GM12891 (cell line): Measurements from ENCODE around the gene AP2A1.

Experiments used
- DNase-seq: peaks from one replicate; pipeline ENCODE4 v3.0.0; 2011; ENCODE audit warnings: low spot score; ENCODE audit not compliant: insufficient read length
- FAIRE-seq: peaks from 2 replicates; lab custom pipeline; 2011; peaks lifted over from hg19 to GRCh38; lab: Jason Lieb, UNC
- PAX5 ChIP-seq: IDR thresholded peaks from 2 replicates; pipeline ENCODE4 v1.6.1; 2011; ENCODE audit warnings: low read length, moderate library complexity, mild to moderate bottlenecking; ENCODE audit not compliant: insufficient read depth, severe bottlenecking
- POLR2A ChIP-seq: IDR thresholded peaks from 2 replicates; pipeline ENCODE4 v1.6.1; 2011; ENCODE audit warnings: low read depth, low read length, control low read depth
- POLR2AphosphoS5 ChIP-seq: IDR thresholded peaks from 2 replicates; pipeline ENCODE4 v1.6.1; 2011; ENCODE audit warnings: low read depth, low read length, control low read depth
- POU2F2 ChIP-seq: IDR thresholded peaks from 2 replicates; pipeline ENCODE4 v1.6.1; 2011; ENCODE audit warnings: low read depth, mild to moderate bottlenecking, control low read depth, low read length, moderate library complexity
- SPI1 ChIP-seq: IDR thresholded peaks from 2 replicates; pipeline ENCODE4 v1.6.1; 2011; ENCODE audit warnings: low read depth, low read length, control low read depth
- TAF1 ChIP-seq: IDR thresholded peaks from 2 replicates; pipeline ENCODE4 v1.6.1; 2011; ENCODE audit warnings: low read depth, low read length, control low read depth

Gene AP2A1

DNA sequence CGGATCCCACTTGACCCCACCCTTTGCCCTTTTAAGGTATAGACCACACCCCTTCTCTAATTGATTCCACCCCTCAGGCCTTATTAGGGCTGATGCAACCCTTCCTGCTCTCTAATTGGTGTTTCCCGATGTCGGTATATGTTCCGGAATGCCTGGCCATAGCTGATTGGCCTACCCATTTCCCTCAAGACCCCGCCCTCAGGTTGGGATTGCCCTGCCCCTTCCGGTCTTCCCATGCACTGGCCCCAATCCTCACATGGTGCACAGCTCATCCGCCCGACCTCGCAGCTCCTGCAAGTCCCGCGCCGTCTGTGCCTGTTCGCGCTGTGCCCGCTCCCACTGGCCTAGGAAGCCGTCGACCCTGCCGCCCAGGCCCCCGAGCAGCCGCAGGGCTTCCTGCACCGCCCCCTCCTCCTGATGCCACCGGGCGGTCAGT lies 21.8 kb upstream of the AP2A1 start:
- FAIRE-seq (no peak), DNase-seq (no peak)
- TF ChIP-seq TAF1, result no peak
- TF ChIP-seq POLR2AphosphoS5, result no peak

DNA sequence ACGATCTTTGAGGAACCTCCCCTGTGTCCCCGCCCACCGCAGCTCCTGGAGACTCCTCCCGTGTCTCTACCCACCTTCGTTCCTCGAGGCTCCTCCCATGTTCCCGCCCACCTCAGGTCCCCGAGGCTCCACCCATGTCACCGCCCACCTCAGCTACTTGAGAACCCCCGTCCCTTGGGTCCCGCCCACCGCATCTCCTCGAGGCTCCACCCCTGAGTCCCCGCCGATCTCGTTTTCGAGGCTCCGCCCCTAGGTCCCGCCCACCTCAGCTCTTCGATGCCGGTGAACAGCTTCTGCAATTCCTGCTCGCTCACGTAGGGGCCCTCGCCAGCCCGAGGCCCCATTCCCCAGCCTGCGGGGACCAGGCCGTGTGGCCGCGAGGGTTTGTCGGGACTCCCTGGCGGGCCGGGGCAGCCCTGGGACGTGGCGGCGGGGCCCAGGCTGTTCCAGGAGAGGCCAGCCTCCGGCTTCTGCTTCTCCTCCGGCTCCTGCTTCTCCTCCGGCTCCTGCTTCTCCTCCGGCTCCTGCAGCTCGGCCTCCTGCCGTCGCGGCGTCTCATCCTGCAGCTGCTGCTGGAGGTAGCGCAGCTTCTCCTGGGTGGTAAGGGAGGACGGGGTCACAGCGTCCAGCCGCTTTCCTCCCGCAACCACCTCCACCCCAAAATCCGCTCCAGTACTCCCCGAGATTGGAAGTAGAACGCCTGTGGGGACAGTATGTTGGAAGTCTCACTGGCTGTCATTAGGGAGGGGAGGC lies 20.4 kb upstream of the AP2A1 start:
- TF ChIP-seq POLR2AphosphoS5 (no peak), PAX5 (no peak), TAF1 (no peak)
- FAIRE-seq (no peak), DNase-seq (peak; percentile 39)

DNA sequence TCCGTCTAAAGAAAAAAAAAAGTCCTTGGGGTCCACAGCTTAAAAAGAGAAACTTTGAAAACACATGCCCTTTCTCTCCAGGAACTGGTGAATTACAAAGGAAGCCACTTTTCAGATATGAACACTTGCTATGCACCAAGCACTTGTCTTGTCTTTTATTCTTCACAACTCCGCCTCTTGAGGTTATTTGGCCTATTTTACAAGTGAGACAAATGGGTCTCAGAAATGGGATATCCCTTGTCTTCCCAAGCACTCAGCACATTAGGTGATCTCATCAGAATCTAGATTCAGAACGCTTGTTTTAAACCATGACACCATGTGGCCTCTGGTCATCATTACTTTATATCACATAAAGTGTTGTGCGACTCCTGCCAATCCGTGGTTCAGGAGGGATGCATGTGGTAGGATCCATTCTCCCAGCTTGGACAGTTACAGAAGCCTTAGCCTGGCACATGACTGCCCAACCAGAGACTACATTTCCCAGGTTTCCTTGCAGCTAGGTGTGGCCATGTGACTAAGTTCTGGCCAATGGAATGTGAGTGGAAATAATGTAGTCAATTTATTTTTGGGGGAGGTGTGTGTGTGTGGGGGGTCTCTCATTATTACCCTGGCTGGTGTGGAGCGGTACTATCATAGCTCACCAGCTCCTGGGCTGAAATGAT lies 17.6 kb upstream of the AP2A1 start:
- DNase-seq (no peak), FAIRE-seq (no peak)
- no peak for TF ChIP-seq PAX5
- no peak for TF ChIP-seq TAF1
- TF ChIP-seq POU2F2, result no peak
- TF ChIP-seq POLR2A, result no peak
- TF ChIP-seq SPI1, result no peak
- no peak for TF ChIP-seq POLR2AphosphoS5

DNA sequence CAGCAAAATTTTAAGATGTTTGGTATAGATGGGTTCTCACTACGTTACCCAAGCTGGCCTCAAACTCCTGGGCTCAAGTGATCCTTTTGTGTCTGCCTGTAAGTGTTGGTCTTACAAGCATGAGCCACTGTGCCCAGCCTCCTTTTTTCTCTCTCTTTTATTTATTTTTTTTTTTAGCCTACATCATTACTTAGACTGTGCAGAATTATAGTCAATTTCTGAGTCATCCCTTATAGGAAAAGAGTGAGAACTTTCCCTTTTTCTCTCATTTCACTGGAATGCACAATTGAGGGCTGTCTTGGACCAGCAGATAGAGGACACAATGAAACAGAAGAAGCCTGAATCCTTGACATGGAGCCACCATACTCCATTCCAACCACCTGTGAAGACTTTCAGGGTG lies 17.0 kb upstream of the AP2A1 start:
- no peak for FAIRE-seq

DNA sequence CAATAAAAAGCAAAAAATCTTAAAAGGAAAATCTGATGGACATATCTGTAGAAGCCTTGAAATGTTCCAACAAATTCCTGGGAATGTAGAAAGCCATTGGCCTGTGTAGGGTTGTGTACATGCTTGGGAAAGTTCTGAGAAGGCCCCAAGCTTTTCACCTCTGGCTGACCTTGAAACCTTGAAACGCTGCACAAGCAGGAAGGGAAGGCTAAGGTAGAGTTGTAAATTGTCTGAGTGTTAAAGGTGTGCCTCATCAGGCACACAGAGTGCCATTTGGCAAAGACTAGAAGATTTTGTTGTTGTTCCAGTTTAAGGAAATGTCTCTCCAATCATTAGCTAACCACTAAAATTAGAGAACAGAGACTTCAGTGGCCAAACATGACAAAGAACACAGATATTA lies 14.1 kb upstream of the AP2A1 start:
- DNase-seq, result no peak
- TF ChIP-seq POLR2A (no peak), POU2F2 (no peak), POLR2AphosphoS5 (no peak), SPI1 (no peak), TAF1 (no peak), PAX5 (no peak)
- no peak for FAIRE-seq

More for the DNA sequence above, 17.0 kb upstream of the AP2A1 start:
- no peak for TF ChIP-seq SPI1
- no peak for TF ChIP-seq TAF1
- TF ChIP-seq POLR2AphosphoS5, result no peak
- no peak for TF ChIP-seq POU2F2
- no peak for TF ChIP-seq PAX5
- TF ChIP-seq POLR2A, result no peak
- DNase-seq, result no peak

DNA sequence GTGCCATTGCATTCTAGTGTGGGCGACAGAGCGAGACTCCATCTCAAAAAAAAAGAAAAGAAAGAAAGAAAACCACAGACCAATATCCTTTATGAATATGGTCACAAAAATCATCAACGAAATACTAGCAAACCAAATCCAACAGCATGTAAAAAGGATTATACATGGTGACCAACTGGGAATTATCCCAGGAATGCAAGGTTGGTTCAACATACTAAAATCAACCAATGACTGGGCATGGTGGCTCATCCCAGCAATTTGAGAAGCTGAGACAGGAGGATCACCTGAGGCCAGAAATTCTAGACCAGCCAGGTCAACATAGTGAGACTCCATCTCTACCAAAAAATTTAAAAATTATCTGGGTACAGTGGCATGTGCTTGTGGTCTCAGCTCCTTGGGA lies 10.8 kb upstream of the AP2A1 start:
- TF ChIP-seq TAF1, result no peak
- no peak for TF ChIP-seq POLR2A
- TF ChIP-seq PAX5, result no peak
- no peak for TF ChIP-seq POLR2AphosphoS5
- no peak for TF ChIP-seq POU2F2
- no peak for TF ChIP-seq SPI1
- DNase-seq, result no peak
- FAIRE-seq, result no peak

DNA sequence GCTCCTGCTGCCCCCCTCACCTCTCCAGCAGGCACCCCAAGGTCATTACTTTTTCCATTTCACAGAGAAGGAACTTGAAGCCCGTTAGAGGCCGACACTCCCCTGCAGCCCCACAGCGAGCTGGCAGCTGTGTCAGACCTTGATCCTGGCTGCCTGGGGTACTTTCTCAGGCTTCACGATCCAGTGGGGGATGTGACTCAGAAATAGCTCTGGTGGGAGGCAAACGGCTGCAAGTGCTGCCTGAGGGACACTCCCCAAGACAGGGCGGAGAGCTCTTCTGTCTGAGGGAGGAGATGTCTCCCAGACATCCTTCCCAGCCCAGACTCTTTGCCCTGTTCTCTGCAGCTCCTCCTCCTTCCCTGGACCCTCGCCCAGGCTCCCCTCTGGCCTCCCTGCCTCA lies 8.5 kb upstream of the AP2A1 start:
- no peak for TF ChIP-seq POU2F2
- TF ChIP-seq TAF1, result no peak
- no peak for TF ChIP-seq POLR2A
- TF ChIP-seq PAX5, result no peak
- no peak for TF ChIP-seq SPI1
- TF ChIP-seq POLR2AphosphoS5, result no peak
- no peak for FAIRE-seq
- no peak for DNase-seq

DNA sequence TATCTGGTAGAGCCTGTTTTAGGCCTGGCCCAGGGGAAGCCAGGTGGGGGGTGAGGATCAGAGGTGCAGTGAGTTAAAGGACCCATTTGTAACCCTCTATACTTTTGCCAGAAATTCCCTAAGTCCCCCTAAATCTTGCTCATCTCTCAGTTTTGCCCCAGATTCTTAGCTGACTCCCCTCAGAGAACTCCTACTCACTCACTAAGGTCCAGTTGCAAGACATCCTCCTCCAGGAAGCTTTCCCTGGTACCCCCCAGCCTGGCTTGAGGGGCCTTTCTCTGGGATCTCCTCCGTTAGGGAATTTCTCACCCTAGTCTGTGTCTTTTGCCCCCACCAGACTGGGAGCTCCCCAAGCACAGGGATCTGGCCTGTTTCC lies 5.6 kb upstream of the AP2A1 start:
- TF ChIP-seq POLR2A, result no peak
- TF ChIP-seq POU2F2, result no peak
- TF ChIP-seq PAX5, result no peak
- no peak for TF ChIP-seq POLR2AphosphoS5
- no peak for TF ChIP-seq SPI1
- no peak for TF ChIP-seq TAF1
- no peak for FAIRE-seq
- no peak for DNase-seq

DNA sequence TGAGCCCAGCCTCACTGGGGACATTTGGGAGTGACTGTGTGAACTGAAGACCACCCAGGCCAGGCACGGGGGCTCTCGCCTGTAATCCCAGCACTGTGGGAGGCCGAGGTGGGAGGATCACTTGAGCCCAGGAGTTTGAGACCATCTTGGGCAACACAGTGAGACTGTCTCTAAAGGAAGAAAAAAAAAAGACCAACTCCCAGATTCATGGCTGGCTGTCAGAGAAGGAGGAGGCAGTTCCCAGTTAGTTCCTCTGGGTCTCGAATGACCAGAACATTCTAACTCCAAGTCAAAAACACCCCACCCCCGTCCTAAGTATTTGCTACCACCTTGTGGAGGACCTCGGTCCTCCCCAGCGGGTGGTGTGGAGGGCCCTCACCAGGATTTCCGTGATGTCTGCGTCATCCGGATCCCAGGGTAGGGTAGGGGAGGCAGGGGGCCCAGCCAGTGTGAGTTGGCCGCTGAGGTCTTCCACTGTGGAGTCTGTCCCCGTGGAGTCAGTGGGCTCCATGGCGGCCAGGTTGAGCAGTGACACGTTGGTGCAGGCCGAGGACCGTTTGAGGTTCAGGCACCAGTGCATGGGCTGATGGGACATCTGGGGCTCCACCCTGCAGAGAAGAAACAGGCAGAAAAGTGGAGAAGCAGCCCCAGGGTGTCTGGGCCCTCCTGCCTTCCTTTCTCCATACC lies 5.0 kb upstream of the AP2A1 start:
- no peak for DNase-seq
- TF ChIP-seq POLR2A (no peak), PAX5 (no peak), TAF1 (no peak), SPI1 (no peak), POU2F2 (no peak), POLR2AphosphoS5 (no peak)
- no peak for FAIRE-seq

DNA sequence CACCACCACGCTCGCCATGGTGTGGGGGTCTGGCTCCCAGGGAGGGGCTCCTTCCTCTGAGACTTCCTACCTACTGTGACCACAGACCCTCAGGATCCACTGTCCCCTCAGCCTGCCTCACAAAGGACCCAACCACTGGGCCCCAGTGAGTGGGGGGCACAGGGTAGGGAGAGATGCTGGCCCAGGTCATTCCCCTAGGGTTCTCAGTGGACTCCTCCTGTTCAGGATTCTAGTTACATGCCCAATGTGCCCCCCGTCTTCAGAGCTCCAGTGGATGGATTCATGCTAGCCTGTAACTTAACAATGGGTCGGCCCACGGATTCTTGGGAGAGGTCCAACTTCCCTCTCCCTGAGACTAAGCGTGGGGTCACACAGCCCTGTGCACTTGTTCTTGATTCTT lies 3.6 kb upstream of the AP2A1 start, which contains the start of gene TSKS:
TSS of gene TSKS (minus strand) at position 77 of the 400 bp plus-strand sequence. CDS start at position 18, 59 bp downstream.
- no peak for TF ChIP-seq PAX5
- TF ChIP-seq POU2F2, result no peak
- no peak for TF ChIP-seq POLR2AphosphoS5
- TF ChIP-seq SPI1, result no peak
- TF ChIP-seq POLR2A, result no peak
- TF ChIP-seq TAF1, result no peak
- FAIRE-seq (no peak), DNase-seq (no peak)
